Measurements from ENCODE around the gene NEGR1. TPM values are rescaled to one million over a fixed set of nuclear protein-coding genes. Genes with fewer than 3 reads are reported as not detected.

NEGR1 gene
- total RNA-seq, 4 donors from 2014 or later: 7.0 to 10.0 (median 8.1) TPM

- H3K4me1 ChIP-seq: no peaks in the 10 kb centered on the region
- H3K27me3 ChIP-seq: no peaks in the 10 kb centered on the region
- in situ Hi-C loops (cut with MboI; ENCODE audit: low pct_ligation_motif_present in 1 of 4, low pct_unique_long_range_greater_than_20kb in 1 of 4, low sequenced_read_pairs in 3 of 4): no loop called here
- no peaks in the 10 kb centered on the region for H3K9me3 ChIP-seq
- DNase-seq: no peak
- no peaks in the 10 kb centered on the region for H3K36me3 ChIP-seq
- intact Hi-C loops (cut with DNase I; ENCODE audit: low total_unique reads): no loop called here
- H3K4me3 ChIP-seq: no peak overlapping the region
- TF ChIP-seq POLR2AphosphoS5 (IDR thresholded peaks at IDR 0.05) (no peak), POLR2A (IDR thresholded peaks at IDR 0.05) (no peak), CTCF (IDR thresholded peaks at IDR 0.05) (no peak), EP300 (IDR thresholded peaks at IDR 0.05; ENCODE audit: low read depth) (no peak)
- no peak overlapping the region for H3K27ac ChIP-seq
- WGBS, 2 donors (ENCODE audit: low coverage in 1 of 2): 73 to 84% methylated on average over 4 of the region's 4 CpGs
Measured at GRCh38 chr1:72000809-72001208, 281.5 kb downstream of the NEGR1 start.

- no peak overlapping the region for H3K27ac ChIP-seq
- H3K4me1 ChIP-seq: no peaks in the 10 kb centered on the region
- H3K9me3 ChIP-seq: no peaks in the 10 kb centered on the region
- intact Hi-C loops (cut with DNase I; ENCODE audit: low total_unique reads): no loop called here
- 86 to 89% methylated on average over 3 of the region's 3 CpGs for WGBS, 2 donors (ENCODE audit: low coverage in 1 of 2)
- no peak for TF ChIP-seq POLR2A (IDR thresholded peaks at IDR 0.05)
- no peak for TF ChIP-seq POLR2AphosphoS5 (IDR thresholded peaks at IDR 0.05)
- TF ChIP-seq CTCF (IDR thresholded peaks at IDR 0.05): no peak
- TF ChIP-seq EP300 (IDR thresholded peaks at IDR 0.05; ENCODE audit: low read depth): no peak
- H3K27me3 ChIP-seq: no peaks in the 10 kb centered on the region
- DNase-seq: no peak
- no peaks in the 10 kb centered on the region for H3K36me3 ChIP-seq
- H3K4me3 ChIP-seq: no peak overlapping the region
- in situ Hi-C loops (cut with MboI; ENCODE audit: low pct_ligation_motif_present in 1 of 4, low pct_unique_long_range_greater_than_20kb in 1 of 4, low sequenced_read_pairs in 3 of 4): no loop called here
Measured at GRCh38 chr1:71994646-71995045, 287.7 kb downstream of the NEGR1 start.

GRCh38 chr1:71987181-71987580 lies 295.2 kb downstream of the NEGR1 start:
- no peak overlapping the region for H3K4me3 ChIP-seq
- H3K27ac ChIP-seq: no peak overlapping the region
- no peak for DNase-seq
- no peaks in the 10 kb centered on the region for H3K9me3 ChIP-seq
- no peak for TF ChIP-seq CTCF (IDR thresholded peaks at IDR 0.05)
- TF ChIP-seq EP300 (IDR thresholded peaks at IDR 0.05; ENCODE audit: low read depth): no peak
- TF ChIP-seq POLR2A (IDR thresholded peaks at IDR 0.05): no peak
- TF ChIP-seq POLR2AphosphoS5 (IDR thresholded peaks at IDR 0.05): no peak
- in situ Hi-C loops (cut with MboI; ENCODE audit: low pct_ligation_motif_present in 1 of 4, low pct_unique_long_range_greater_than_20kb in 1 of 4, low sequenced_read_pairs in 3 of 4): no loop called here
- WGBS, 2 donors (ENCODE audit: low coverage in 1 of 2): 78 to 91% methylated on average over 6 of the region's 6 CpGs
- H3K27me3 ChIP-seq: no peaks in the 10 kb centered on the region
- intact Hi-C loops (cut with DNase I; ENCODE audit: low total_unique reads): no loop called here
- no peaks in the 10 kb centered on the region for H3K36me3 ChIP-seq
- peaks cover 0 to 14% (median 2%) of the 10 kb centered on the region in 4 donors for H3K4me1 ChIP-seq

GRCh38 chr1:71986160-71986559 lies 296.2 kb downstream of the NEGR1 start:
- peaks cover 0 to 18% (median 2%) of the 10 kb centered on the region in 4 donors for H3K4me1 ChIP-seq
- in situ Hi-C loops (cut with MboI; ENCODE audit: low pct_ligation_motif_present in 1 of 4, low pct_unique_long_range_greater_than_20kb in 1 of 4, low sequenced_read_pairs in 3 of 4): no loop called here
- no peaks in the 10 kb centered on the region for H3K36me3 ChIP-seq
- H3K27me3 ChIP-seq: no peaks in the 10 kb centered on the region
- no peak overlapping the region for H3K27ac ChIP-seq
- no peak overlapping the region for H3K4me3 ChIP-seq
- no peak for TF ChIP-seq POLR2A (IDR thresholded peaks at IDR 0.05)
- no peak for TF ChIP-seq EP300 (IDR thresholded peaks at IDR 0.05; ENCODE audit: low read depth)
- no peak for TF ChIP-seq CTCF (IDR thresholded peaks at IDR 0.05)
- no peak for TF ChIP-seq POLR2AphosphoS5 (IDR thresholded peaks at IDR 0.05)
- 50 to 100% methylated on average over 1 to 3 of the region's 3 CpGs for WGBS, 2 donors (ENCODE audit: low coverage in 1 of 2)
- intact Hi-C loops (cut with DNase I; ENCODE audit: low total_unique reads): no loop called here
- H3K9me3 ChIP-seq: no peaks in the 10 kb centered on the region
- DNase-seq: no peak

All from transverse colon (tissue), 4 donors.